Measurements from ENCODE around the gene GLOD5.
"Not testable (repeated sequence)": the region's sequence is repeated elsewhere in the genome, so short reads cannot be mapped to it uniquely, and the experiment has no call there.

The GLOD5 gene

DNA sequence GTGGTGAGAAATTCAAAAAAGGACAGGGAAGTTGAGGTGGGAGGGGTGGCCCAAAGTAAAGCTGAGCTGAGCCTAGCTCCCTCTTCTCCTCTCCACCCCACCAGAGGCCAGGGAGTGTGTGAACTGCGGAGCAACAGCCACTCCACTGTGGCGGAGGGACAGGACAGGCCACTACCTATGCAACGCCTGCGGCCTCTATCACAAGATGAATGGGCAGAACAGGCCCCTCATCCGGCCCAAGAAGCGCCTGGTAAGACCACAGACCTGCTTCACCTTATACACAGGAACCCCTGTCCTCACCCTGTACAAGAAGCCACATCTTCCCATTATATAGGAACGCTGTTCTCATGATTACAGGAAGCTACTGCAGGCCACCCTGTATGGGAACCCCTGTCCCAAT is 30.7 kb downstream of the GLOD5 start:
- in situ Hi-C loops (cut with HindIII; ENCODE audit: low sequenced_read_pairs) = no loop called here

DNA sequence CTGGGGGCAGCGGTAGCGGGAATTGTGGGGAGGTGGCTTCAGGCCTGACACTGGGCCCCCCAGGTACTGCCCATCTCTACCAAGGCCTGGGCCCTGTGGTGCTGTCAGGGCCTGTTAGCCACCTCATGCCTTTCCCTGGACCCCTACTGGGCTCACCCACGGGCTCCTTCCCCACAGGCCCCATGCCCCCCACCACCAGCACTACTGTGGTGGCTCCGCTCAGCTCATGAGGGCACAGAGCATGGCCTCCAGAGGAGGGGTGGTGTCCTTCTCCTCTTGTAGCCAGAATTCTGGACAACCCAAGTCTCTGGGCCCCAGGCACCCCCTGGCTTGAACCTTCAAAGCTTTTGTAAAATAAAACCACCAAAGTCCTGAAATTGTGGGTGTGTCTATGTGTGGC is 32.4 kb downstream of the GLOD5 start:
- in situ Hi-C loops (cut with HindIII; ENCODE audit: low sequenced_read_pairs) = no loop called here

DNA sequence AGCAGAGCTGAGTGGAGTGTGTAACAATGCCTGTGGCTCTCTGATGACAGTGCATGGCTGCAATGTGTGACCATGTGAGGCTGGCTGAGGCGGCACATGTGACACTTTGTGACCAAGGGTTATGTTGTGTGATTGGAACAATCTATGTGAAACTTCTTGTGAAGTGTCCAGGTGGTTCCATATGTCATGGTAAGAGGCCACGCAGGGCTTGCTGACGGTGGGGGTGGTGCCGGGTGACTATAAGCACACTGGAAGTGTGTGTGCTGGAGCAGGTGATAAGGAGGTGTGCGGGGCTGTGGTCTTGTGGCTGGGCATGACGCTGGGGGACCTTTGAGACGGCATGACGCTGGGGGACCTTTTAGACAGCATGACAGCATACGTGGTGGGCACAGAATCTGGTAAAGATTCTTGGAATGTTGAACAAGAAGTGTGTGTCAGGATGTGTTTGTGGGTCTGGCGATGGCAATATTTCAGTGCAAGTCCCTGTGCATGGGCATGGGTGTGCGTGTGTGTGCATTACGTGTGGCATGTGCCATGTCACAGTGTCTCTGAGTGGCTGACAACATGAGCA is 32.9 kb downstream of the GLOD5 start:
- in situ Hi-C loops (cut with HindIII; ENCODE audit: low sequenced_read_pairs) = no loop called here

DNA sequence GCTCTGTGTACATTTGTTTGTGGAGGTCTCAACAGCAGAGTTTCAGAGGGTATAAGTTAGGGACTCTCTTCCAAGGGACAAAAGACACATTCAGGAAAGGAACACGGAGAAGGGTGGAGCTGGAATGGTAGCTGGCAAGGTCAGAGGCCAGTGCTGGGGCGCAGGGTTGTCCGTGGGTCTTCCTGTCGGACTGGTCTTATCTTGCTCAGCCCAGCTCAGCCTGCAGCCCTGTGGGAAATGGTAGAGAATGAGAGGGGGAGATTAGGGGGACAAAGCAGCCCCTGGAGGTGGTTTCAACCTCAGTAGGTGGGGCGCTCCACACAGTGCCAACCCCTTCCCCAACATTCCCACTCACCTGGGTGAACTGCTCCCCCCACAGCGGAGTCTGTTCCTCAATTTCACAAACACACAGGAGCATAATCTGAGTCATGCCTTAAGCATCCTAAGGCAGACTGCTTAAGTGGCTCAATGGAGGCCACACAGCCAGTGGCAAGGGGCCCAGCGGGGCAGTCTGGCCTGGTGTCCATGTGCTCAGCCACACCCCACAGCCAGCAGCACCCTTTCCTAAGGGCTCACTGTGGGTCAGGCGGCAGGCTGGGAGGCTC is 33.5 kb downstream of the GLOD5 start:
- in situ Hi-C loops (cut with HindIII; ENCODE audit: low sequenced_read_pairs) = no loop called here

DNA sequence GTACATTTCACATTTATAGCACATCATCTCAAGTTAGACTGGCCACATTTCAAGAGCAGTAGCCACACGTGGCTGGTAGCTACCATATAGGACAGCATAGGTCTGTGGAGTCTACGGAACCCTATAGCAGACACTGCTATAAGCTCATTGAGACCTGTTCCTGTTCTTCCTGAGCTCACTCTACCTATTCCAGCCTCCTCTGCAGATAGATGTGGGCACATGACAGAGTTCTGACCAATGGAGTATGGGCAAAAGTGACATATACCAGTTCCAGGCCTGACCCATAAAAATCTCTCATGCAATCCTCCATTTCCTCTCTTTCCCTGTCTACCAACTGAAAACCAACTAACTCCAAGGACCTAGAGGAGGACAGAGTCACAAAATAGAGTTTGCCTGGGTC is 36.8 kb downstream of the GLOD5 start:
- in situ Hi-C loops (cut with HindIII; ENCODE audit: low sequenced_read_pairs) = no loop called here

DNA sequence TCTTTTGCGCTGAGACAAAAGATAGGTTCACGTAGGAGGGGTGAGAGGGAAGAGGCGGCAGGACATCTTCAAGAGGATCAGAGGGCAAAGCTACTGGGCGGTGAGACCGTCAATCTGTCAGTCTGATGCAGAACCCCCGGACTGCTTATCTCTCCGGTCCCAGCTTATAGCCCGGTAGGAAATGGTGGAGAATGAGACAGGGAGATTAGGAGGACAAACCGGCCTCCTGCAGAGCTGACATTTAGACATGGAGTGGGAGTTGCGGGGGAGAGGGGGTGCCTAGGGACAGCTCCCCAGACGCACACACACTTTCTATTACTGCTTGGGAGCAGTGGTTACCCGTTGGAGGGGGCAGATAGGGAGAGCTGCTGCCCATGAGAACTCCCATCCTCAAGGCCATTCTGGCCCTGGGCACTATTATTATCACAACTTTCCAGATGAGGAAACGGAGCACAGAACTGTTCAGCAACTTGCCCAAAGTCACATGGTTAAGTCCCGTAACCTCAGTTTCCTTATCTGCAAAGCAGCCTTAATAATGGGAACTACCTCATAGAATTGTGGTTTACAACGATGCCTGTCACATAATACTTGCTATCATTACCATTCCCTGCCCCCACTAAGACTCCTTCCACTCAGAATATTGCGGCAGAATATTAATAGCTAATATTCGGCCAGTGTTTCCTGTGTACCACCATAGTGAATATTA is 39.2 kb downstream of the GLOD5 start:
- in situ Hi-C loops (cut with HindIII; ENCODE audit: low sequenced_read_pairs) = no loop called here

DNA sequence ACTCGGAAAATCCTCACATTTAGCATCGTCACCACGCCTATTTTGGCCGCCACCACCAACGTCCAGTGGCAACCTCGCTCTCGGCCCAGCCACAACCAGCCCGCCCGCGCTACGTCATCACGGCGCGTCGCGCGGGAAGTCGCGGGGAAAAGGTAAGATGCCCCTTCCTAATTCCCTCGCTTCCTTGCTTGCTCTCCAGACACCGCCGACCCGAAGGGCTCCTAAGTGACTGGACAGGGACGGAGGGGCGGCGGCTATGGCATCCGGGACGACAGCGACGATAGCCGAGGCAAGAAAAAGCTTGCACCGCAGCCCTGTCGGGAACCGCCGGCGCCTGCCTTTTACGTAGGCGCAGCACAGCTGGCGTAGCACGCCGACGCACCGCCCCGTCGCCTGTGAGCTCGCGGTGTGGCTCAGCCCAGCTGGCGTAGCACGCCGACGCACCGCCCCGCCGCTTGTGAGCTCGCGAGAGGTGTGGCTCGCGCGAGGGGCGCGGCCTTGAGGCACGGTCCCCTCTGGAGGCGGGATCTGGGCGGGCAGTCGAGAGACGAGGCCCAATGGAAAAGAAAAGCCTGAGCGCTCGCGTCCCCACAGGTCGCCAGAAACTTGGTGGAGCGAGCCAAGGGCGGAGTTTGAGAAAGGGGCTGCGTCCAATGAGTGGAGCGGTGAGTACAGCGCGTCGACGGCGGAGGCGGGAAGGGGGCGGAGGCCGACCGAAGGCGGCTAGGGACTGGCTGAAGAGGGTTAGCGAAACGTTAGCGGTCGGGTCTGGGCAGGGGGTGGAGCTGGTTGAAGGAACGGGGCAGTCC is 39.9 kb downstream of the GLOD5 start, which contains the start of gene HDAC6:
Gene HDAC6, plus strand, starts transcription at position 788 of the 809 bp plus-strand sequence. CDS start 626 bp downstream, outside the sequence.
- in situ Hi-C loops (cut with HindIII; ENCODE audit: low sequenced_read_pairs) = no loop called here

DNA sequence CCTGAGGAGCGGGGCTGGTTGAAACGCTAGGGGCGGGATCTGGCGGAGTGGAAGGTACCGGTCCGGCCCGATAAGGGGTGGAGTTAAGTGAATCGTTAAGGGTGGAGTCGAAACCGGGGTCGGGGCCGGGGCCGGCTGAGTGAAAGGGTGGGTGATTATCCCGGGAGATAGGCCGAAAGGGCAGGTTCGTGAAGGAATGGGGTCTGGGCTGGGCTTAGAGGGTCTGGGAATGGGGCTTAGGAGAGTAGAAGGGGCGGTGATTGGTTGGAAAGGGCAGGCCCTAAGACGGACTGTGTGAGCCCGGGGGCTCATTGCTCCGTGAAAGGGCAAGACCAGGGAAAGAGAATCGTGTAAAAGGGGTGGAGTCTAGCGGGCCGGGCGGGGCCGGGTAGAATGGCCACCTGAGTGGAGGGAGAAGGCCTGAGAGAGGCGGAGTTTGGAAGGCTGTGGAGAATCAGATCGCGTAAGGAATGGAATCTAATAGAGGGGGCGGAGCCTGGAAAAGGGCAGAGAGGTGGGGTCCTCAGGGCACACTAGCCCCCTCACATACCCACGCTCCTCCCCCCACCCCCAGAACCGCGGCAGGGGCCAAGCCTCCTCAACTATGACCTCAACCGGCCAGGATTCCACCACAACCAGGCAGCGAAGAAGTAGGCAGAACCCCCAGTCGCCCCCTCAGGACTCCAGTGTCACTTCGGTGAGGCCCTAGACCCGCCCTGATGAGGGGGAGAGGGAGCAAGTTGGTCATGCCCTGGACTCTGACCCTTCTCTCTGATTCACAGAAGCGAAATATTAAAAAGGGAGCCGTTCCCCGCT is 40.8 kb downstream of the GLOD5 start:
- in situ Hi-C loops (cut with HindIII; ENCODE audit: low sequenced_read_pairs) = no loop called here

DNA sequence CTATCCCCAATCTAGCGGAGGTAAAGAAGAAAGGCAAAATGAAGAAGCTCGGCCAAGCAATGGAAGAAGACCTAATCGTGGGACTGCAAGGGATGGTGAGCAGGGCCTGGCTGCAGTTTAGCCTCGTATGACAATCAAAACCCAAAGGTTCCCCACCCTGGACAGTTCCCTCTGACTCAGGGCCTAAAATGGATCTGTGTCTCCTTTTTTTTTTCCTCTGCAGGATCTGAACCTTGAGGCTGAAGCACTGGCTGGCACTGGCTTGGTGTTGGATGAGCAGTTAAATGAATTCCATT is 41.3 kb downstream of the GLOD5 start:
- in situ Hi-C loops (cut with HindIII; ENCODE audit: low sequenced_read_pairs) = no loop called here

DNA sequence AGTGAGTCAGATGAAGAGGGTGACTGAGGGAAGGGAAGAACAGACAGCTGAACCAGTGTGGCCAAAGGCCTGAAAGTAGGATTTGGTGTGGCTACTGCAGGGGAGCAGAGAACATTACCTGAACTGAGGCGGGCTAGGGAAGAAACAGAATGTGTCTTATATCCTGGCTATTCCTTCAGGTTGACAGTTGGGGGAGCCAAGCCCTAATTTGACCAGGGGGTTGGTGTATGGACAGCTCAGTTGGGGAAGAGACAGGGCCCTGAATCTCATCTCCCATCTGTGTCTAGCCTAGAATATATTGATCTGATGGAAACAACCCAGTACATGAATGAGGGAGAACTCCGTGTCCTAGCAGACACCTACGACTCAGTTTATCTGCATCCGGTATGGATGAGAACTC is 44.5 kb downstream of the GLOD5 start:
- in situ Hi-C loops (cut with HindIII; ENCODE audit: low sequenced_read_pairs) = no loop called here

DNA sequence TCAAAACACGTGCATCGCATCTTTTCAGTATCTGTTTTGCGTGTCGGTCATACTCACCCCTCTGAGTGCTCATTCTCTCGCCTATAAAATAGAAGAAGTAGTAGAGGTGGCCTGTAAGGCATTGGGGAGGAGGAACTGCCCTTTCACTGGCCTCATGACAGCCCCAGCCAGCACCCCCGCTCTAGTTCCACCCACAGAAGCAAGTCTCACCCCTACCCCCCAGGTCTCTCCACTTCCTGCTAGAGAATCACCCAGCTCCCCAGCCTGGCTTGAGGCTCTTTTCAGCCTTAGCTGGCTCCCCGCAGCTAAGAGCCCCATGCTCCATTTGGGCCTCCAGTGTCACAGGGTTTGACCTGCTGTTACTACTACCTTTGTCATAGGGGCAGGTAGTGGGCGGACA is 52.1 kb downstream of the GLOD5 start:
- in situ Hi-C loops (cut with HindIII; ENCODE audit: low sequenced_read_pairs) = no loop called here

DNA sequence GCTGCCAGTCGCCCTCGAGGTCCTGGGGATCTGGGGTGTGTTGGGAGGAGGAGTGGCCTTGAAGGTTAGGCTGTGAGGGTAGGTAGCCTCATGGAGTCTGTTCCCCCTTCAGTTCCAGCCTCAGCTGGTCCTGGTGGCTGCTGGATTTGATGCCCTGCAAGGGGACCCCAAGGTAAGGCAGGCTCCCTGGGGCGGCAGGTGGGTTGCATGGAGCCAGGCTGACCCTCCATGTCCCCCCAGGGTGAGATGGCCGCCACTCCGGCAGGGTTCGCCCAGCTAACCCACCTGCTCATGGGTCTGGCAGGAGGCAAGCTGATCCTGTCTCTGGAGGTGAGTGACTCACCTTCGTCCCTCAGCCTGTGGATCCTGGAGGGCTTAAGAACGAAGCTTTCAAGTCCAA is 53.2 kb downstream of the GLOD5 start:
- in situ Hi-C loops (cut with HindIII; ENCODE audit: low sequenced_read_pairs) = no loop called here

DNA sequence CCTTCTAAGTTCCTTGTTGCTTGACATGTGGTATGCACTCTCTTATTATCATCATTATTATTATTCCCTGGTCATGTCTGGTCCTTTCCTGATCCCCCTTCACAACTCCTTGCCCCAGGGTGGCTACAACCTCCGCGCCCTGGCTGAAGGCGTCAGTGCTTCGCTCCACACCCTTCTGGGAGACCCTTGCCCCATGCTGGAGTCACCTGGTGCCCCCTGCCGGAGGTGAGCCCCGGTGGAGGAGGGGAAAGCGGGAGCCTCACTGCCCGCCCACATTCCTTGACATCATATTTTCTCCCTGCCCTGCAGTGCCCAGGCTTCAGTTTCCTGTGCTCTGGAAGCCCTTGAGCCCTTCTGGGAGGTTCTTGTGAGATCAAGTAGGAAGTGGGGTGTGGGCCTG is 53.7 kb downstream of the GLOD5 start:
- in situ Hi-C loops (cut with HindIII; ENCODE audit: low sequenced_read_pairs) = no loop called here

DNA sequence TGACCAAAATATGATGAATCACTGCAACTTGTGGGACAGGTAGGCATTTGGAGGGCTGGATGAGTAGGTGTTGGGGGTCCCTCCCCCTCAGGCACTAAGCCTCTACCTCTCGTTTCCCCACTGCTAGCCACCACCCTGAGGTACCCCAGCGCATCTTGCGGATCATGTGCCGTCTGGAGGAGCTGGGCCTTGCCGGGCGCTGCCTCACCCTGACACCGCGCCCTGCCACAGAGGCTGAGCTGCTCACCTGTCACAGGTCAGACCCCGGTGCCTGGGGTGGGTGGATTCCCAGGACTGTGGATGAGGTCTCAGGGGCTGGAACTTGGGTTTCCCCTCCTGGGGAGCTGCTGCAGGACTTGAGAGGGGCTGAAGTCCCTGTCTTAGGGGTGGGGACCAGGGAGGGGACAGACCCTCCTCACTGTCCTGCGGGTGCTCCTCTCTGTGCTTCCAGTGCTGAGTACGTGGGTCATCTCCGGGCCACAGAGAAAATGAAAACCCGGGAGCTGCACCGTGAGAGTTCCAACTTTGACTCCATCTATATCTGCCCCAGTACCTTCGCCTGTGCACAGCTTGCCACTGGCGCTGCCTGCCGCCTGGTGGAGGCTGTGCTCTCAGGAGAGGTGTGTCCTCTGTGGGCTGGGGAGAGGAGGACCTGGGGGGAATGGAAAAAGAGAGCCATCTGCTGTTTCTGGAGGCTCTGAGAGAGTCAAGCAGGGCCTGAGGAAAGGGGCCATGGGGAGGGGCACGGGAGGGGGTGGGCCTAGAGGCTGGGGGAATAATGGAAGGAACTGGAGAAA is 54.7 kb downstream of the GLOD5 start:
- in situ Hi-C loops (cut with HindIII; ENCODE audit: low sequenced_read_pairs) = no loop called here

DNA sequence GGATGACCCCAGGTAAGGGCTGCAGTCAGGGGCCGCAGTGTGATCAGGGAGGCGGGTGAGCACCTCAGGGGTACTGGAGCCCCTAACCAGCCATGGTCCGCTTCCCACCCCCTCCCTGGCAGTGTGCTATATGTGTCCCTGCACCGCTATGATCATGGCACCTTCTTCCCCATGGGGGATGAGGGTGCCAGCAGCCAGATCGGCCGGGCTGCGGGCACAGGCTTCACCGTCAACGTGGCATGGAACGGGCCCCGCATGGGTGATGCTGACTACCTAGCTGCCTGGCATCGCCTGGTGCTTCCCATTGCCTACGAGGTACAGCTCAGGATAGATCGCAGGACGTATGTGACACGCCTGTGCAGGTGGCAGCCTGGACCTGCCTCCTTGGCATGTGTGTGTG is 56.6 kb downstream of the GLOD5 start:
- in situ Hi-C loops (cut with HindIII; ENCODE audit: low sequenced_read_pairs) = no loop called here

DNA sequence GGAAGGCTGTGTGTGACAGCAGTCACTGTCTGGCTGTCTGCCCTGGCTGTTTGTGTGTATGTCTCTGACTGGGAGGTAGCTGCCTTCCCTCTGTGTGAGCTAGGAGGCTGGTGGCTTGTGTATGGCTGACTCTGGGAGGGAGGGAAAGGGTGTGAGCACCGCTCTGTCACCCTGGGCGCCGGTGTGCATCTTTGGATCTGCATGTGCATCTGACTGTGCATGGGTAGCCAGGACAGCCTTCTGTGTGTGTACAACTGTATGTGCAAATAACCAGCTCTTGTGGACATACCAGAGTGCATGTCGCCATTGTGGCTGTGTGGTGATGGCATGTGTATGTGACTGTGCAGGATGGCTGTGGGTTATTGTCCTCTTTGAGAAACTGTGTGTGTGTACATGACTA is 57.3 kb downstream of the GLOD5 start:
- in situ Hi-C loops (cut with HindIII; ENCODE audit: low sequenced_read_pairs) = no loop called here

DNA sequence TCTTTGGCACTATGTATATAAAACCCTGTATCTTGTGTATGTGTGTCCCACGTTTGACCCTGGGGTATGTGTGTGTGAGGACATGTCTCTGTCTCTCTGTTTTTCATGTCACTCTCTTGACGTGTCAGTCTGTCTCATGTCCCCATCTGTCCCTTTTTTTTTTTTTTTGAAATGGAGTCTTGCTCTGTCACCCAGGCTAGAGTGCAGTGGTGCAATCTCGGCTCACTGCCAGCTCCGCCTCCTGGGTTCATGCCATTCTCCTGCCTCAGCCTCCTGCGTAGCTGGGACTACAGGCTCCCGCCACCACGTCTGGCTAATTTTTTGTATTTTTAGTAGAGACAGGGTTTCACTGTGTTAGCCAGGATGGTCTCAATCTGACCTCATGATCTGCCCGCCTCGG is 57.8 kb downstream of the GLOD5 start:
- in situ Hi-C loops (cut with HindIII; ENCODE audit: low sequenced_read_pairs) = not testable (repeated sequence)

DNA sequence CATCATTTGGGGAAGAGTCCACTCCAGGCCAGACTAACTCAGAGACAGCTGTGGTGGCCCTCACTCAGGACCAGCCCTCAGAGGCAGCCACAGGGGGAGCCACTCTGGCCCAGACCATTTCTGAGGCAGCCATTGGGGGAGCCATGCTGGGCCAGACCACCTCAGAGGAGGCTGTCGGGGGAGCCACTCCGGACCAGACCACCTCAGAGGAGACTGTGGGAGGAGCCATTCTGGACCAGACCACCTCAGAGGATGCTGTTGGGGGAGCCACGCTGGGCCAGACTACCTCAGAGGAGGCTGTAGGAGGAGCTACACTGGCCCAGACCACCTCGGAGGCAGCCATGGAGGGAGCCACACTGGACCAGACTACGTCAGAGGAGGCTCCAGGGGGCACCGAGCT is 61.5 kb downstream of the GLOD5 start:
- in situ Hi-C loops (cut with HindIII; ENCODE audit: low sequenced_read_pairs) = no loop called here

All from DLD1 (cell line).